GM12878 (cell line): Measurements from ENCODE around the gene C21orf91. TPM values are rescaled to one million over a fixed set of nuclear protein-coding genes. Genes with fewer than 3 reads are reported as not detected.

Source experiments
- BACH1 ChIP-seq: fragments of 450-650 bp; IDR thresholded peaks from 2 replicates; pipeline ENCODE4 v1.6.1; 2017; ENCODE audit warnings: mild to moderate bottlenecking, borderline replicate concordance
- BCLAF1 ChIP-seq: fragments of 450-650 bp; IDR thresholded peaks from 2 replicates; pipeline ENCODE4 v1.6.1; 2017; ENCODE audit warnings: antibody characterized with exemption, mild to moderate bottlenecking, moderate library complexity
- CREM ChIP-seq: IDR thresholded peaks from 2 replicates; pipeline ENCODE4 v1.6.1; 2014; ENCODE audit warnings: antibody characterized with exemption, low read depth
- E2F8 ChIP-seq: fragments of 450-650 bp; IDR thresholded peaks from 2 replicates; pipeline ENCODE4 v1.6.1; 2018; ENCODE audit warnings: mild to moderate bottlenecking, low read depth, moderate library complexity; ENCODE audit not compliant: partially characterized antibody
- IRF4 ChIP-seq: IDR thresholded peaks from 2 replicates; pipeline ENCODE4 v1.6.1; 2011; ENCODE audit warnings: low read depth, low read length
- JUND ChIP-seq: IDR thresholded peaks from 2 replicates; pipeline ENCODE4 v1.6.1; 2012; ENCODE audit warnings: low read depth, mild to moderate bottlenecking, low read length, improper control_type of control experiment, moderate library complexity
- MEF2B ChIP-seq: fragments of 450-650 bp; IDR thresholded peaks from 2 replicates; pipeline ENCODE4 v1.6.1; 2018; ENCODE audit warnings: mild to moderate bottlenecking, moderate library complexity; ENCODE audit not compliant: partially characterized antibody, poor library complexity, severe bottlenecking
- MXI1 ChIP-seq: fragments of 150-350 bp; IDR thresholded peaks from 2 replicates; pipeline ENCODE4 v1.6.1; 2011; ENCODE audit warnings: low read depth, mild to moderate bottlenecking, inconsistent platforms, low read length, improper control_type of control experiment
- NFYB ChIP-seq: IDR thresholded peaks from 2 replicates; pipeline ENCODE4 v1.6.1; 2011; ENCODE audit warnings: low read depth, mild to moderate bottlenecking, low read length, improper control_type of control experiment, moderate library complexity; ENCODE audit not compliant: insufficient read depth
- POLR2AphosphoS2 ChIP-seq: IDR thresholded peaks from 2 replicates; pipeline ENCODE4 v1.6.1; 2011; ENCODE audit warnings: low read depth, mild to moderate bottlenecking, low read length, improper control_type of control experiment, moderate library complexity
- RAD51 ChIP-seq: fragments of 450-650 bp; IDR thresholded peaks from 2 replicates; pipeline ENCODE4 v1.6.1; 2016; ENCODE audit warnings: moderate library complexity, mild to moderate bottlenecking, inconsistent platforms
- SREBF2 ChIP-seq: IDR thresholded peaks from 2 replicates; pipeline ENCODE4 v1.6.1; 2012; ENCODE audit warnings: mild to moderate bottlenecking, low read length
- USF2 ChIP-seq: IDR thresholded peaks from 2 replicates; pipeline ENCODE4 v1.6.1; 2011; ENCODE audit warnings: low read depth, low read length, improper control_type of control experiment, borderline replicate concordance
- WRNIP1 ChIP-seq: IDR thresholded peaks from 2 replicates; pipeline ENCODE4 v1.6.1; 2011; ENCODE audit warnings: low read depth, low read length, improper control_type of control experiment, borderline replicate concordance
- polyA plus RNA-seq, 11 experiments: library from polyadenylated mRNA; depleted of rRNA in 4 of 11; unstranded in 6 of 11; stranded (reverse) in 5 of 11; fragments of >200 nt; fragmentation: Nextera tagmentation in 4 of 11; fragmentation: Illumina TruSeq in 1 of 11; extraction: Ambion mirVana in 4 of 11; extraction: Trizol in 1 of 11; gene quantifications; 1 replicate in 1 of 11; 2 replicates in 10 of 11; pipeline versions ENCODE4 v1.2.1 to v1.2.3, GENCODE V29; 2011 to 2016; ENCODE audit warnings: inconsistent platforms in 2 of 11, missing spikeins in 2 of 11, low read depth in 1 of 11
- total RNA-seq, 4 experiments: library from RNA; depleted of rRNA in 3 of 4; stranded (reverse); fragments of >200 nt in 3 of 4; fragmentation: Illumina TruSeq in 1 of 4; extraction: Trizol in 1 of 4; gene quantifications; 2 replicates each; pipeline versions ENCODE4 v1.2.1 to v1.2.3, GENCODE V29; 2013 to 2021
- TF ChIP-seq, protein P1 (sequence below): IDR thresholded peaks from 2 replicates; pipeline ENCODE4 v1.6.1; 2011; ENCODE audit warnings: mild to moderate bottlenecking, low read depth, low read length, moderate library complexity; ENCODE audit not compliant: insufficient replicate concordance
- TF ChIP-seq, protein P2 (sequence below): fragments of 450-650 bp; IDR thresholded peaks from 2 replicates; pipeline ENCODE4 v1.6.1; 2016; ENCODE audit warnings: mild to moderate bottlenecking, moderate library complexity, borderline replicate concordance

The C21orf91 gene
- total and polyA plus RNA-seq, 10 of the 15 experiments (the other 5 are each of a cell fraction or from before 2014, with no cell fraction given) = 9.3 to 40.3 (median 29.8) TPM

- TF ChIP-seq MEF2B = peak; percentile 52
- TF ChIP-seq BACH1 = peak; percentile 84
- TF ChIP-seq POLR2AphosphoS2 = peak; percentile 90
- TF ChIP-seq RAD51 = peak; percentile 35
- peak; percentile 66 for TF ChIP-seq MXI1
- no peak for TF ChIP-seq CREM
- no peak for TF ChIP-seq NFYB
- peak; percentile 99 for TF ChIP-seq BCLAF1
- TF ChIP-seq USF2 = no peak
- TF ChIP-seq E2F8 = no peak
- TF ChIP-seq, protein P1, sequence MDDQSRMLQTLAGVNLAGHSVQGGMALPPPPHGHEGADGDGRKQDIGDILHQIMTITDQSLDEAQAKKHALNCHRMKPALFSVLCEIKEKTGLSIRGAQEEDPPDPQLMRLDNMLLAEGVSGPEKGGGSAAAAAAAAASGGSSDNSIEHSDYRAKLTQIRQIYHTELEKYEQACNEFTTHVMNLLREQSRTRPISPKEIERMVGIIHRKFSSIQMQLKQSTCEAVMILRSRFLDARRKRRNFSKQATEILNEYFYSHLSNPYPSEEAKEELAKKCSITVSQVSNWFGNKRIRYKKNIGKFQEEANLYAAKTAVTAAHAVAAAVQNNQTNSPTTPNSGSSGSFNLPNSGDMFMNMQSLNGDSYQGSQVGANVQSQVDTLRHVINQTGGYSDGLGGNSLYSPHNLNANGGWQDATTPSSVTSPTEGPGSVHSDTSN = no peak
- peak; percentile 25; the same call in 1 of the 2 replicates for TF ChIP-seq WRNIP1
- TF ChIP-seq, protein P2, sequence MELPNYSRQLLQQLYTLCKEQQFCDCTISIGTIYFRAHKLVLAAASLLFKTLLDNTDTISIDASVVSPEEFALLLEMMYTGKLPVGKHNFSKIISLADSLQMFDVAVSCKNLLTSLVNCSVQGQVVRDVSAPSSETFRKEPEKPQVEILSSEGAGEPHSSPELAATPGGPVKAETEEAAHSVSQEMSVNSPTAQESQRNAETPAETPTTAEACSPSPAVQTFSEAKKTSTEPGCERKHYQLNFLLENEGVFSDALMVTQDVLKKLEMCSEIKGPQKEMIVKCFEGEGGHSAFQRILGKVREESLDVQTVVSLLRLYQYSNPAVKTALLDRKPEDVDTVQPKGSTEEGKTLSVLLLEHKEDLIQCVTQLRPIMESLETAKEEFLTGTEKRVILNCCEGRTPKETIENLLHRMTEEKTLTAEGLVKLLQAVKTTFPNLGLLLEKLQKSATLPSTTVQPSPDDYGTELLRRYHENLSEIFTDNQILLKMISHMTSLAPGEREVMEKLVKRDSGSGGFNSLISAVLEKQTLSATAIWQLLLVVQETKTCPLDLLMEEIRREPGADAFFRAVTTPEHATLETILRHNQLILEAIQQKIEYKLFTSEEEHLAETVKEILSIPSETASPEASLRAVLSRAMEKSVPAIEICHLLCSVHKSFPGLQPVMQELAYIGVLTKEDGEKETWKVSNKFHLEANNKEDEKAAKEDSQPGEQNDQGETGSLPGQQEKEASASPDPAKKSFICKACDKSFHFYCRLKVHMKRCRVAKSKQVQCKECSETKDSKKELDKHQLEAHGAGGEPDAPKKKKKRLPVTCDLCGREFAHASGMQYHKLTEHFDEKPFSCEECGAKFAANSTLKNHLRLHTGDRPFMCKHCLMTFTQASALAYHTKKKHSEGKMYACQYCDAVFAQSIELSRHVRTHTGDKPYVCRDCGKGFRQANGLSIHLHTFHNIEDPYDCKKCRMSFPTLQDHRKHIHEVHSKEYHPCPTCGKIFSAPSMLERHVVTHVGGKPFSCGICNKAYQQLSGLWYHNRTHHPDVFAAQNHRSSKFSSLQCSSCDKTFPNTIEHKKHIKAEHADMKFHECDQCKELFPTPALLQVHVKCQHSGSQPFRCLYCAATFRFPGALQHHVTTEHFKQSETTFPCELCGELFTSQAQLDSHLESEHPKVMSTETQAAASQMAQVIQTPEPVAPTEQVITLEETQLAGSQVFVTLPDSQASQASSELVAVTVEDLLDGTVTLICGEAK = 0 out of 2 replicates have a peak, but pooled peaks have one; percentile 5
- peak; percentile 98 for TF ChIP-seq JUND
- no peak for TF ChIP-seq SREBF2
- TF ChIP-seq IRF4 = peak; percentile 52; the same call in 1 of the 2 replicates
These were observed at the start of gene C21orf91 (continued) for GRCh38 chr21:17819114-17819876.
